SK-N-SH (cell line): ENCODE measurements around the gene ZNF469. TPM values are rescaled to one million over a fixed set of nuclear protein-coding genes. Genes with fewer than 3 reads are reported as not detected.
A peak's percentile ranks its signal among the peaks of the same experiment; 100 is the strongest.

Source experiments
- CTCF ChIA-PET: fragments of 300-600, 350-600 bp; formaldehyde crosslinking; extraction: SDS; loops from one replicate; lab custom pipeline; 2021; lab: Yijun Ruan, JAX
- POLR2A ChIA-PET: fragments of 350-600 bp; sonication (Branson Sonifier 250); formaldehyde crosslinking; extraction: SDS; loops from one replicate; lab custom pipeline; 2020; ENCODE audit warnings: antibody characterized with exemption, inconsistent platforms; lab: Yijun Ruan, JAX
- DNase-seq: peaks from one replicate; pipeline ENCODE4 v3.0.0; 2012
- H2AFZ ChIP-seq: fragments of 200-600 bp; sonication (generic); 2 replicates; pipeline ENCODE4 v1.8.1; 2016; ENCODE audit warnings: antibody characterized with exemption, mild to moderate bottlenecking, low read depth
- H3F3A ChIP-seq: fragments of 200-600 bp; sonication (generic); replicated peaks from 2 replicates; pipeline ENCODE3; 2016; ENCODE audit warnings: antibody characterized with exemption, mild to moderate bottlenecking; ENCODE audit not compliant: insufficient read depth
- H3K27ac ChIP-seq, 2 experiments: fragments of 200-500 bp in 1 of 2; fragments of 200-600 bp in 1 of 2; sonication (Bioruptor generic) in 1 of 2; sonication (generic), shearing (Covaris generic) in 1 of 2; 2 replicates each; pipeline versions ENCODE4 v1.5.1 to v1.6.1; 2014 to 2016; ENCODE audit warnings: low read depth in 2 of 2, inconsistent platforms in 1 of 2, low read length in 1 of 2, mild to moderate bottlenecking in 1 of 2, mixed read lengths in 1 of 2
- H3K27me3 ChIP-seq: fragments of 200-600 bp; sonication (generic), shearing (Covaris generic); 2 replicates; pipeline ENCODE4 v1.6.1; 2016; ENCODE audit warnings: mixed run types; ENCODE audit not compliant: insufficient read depth
- H3K36me3 ChIP-seq, 2 experiments: fragments of 200-500 bp in 1 of 2; fragments of 200-600 bp in 1 of 2; sonication (Bioruptor generic) in 1 of 2; sonication (generic) in 1 of 2; replicated peaks in 1 of 2; 2 replicates each; pipeline versions ENCODE3 to v1.5.1; 2014 to 2016; ENCODE audit warnings: low read length in 1 of 2, mild to moderate bottlenecking in 1 of 2; ENCODE audit not compliant: insufficient read depth in 2 of 2, control insufficient read depth in 1 of 2
- H3K4me1 ChIP-seq, 2 experiments: fragments of 200-500 bp in 1 of 2; fragments of 200-600 bp in 1 of 2; sonication (Bioruptor generic) in 1 of 2; sonication (generic), shearing (Covaris generic) in 1 of 2; 2 replicates each; pipeline versions ENCODE4 v1.5.1 to v1.6.1; 2014 to 2016; ENCODE audit warnings: low read depth in 1 of 2, low read length in 1 of 2, mixed run types in 1 of 2; ENCODE audit not compliant: insufficient read depth in 2 of 2, control insufficient read depth in 1 of 2
- H3K4me2 ChIP-seq: fragments of 200-600 bp; sonication (generic), shearing (Covaris generic); 2 replicates; pipeline ENCODE4 v1.6.1; 2017; ENCODE audit warnings: mixed run types
- H3K4me3 ChIP-seq, 2 experiments: fragments of 200-500 bp in 1 of 2; fragments of 200-600 bp in 1 of 2; sonication (Bioruptor generic) in 1 of 2; sonication (generic), shearing (Covaris generic) in 1 of 2; 2 replicates each; pipeline versions ENCODE4 v1.5.1 to v1.8.1; 2014 to 2016; ENCODE audit warnings: low read depth in 2 of 2, inconsistent platforms in 1 of 2, low read length in 1 of 2, mild to moderate bottlenecking in 1 of 2, mixed read lengths in 1 of 2, moderate library complexity in 1 of 2
- H3K79me2 ChIP-seq: fragments of 200-600 bp; sonication (generic); 2 replicates; pipeline ENCODE4 v1.8.1; 2017; ENCODE audit warnings: mild to moderate bottlenecking; ENCODE audit not compliant: insufficient read depth
- H3K9ac ChIP-seq: fragments of 200-600 bp; sonication (generic); 2 replicates; pipeline ENCODE4 v1.6.1; 2017; ENCODE audit warnings: mixed run types
- H3K9me2 ChIP-seq: fragments of 200-600 bp; sonication (generic); 2 replicates; pipeline ENCODE4 v1.6.1; 2017; ENCODE audit warnings: mixed run types
- H3K9me3 ChIP-seq: fragments of 200-600 bp; sonication (generic); 2 replicates; pipeline ENCODE4 v1.6.1; 2017; ENCODE audit warnings: mixed run types, mild to moderate bottlenecking, moderate library complexity
- H4K20me1 ChIP-seq: fragments of 200-600 bp; sonication (generic); 2 replicates; pipeline ENCODE4 v1.6.1; 2017; ENCODE audit warnings: mild to moderate bottlenecking, mixed run types; ENCODE audit not compliant: insufficient read depth
- CTCF ChIP-seq: fragments of 200-600 bp; sonication (generic); IDR thresholded peaks from 2 replicates; pipeline ENCODE4 v1.6.1; 2017; ENCODE audit warnings: antibody characterized with exemption, mild to moderate bottlenecking, moderate library complexity
- EP300 ChIP-seq, 2 experiments: IDR thresholded peaks; 2 replicates each; pipeline versions ENCODE4 v1.4.0 to v1.6.1; 2012; ENCODE audit warnings: borderline replicate concordance in 1 of 2, low read depth in 1 of 2, low read length in 1 of 2
- EZH2phosphoT487 ChIP-seq: fragments of 200-600 bp; sonication (generic); IDR thresholded peaks from 2 replicates; pipeline ENCODE4 v1.6.1; 2017; ENCODE audit warnings: low read depth, mixed run types, mild to moderate bottlenecking, antibody characterized with exemption, moderate library complexity, borderline replicate concordance
- FOSL2 ChIP-seq: IDR thresholded peaks from 2 replicates; pipeline ENCODE4 v1.4.0; 2012; ENCODE audit warnings: low read depth, mild to moderate bottlenecking, moderate library complexity, borderline replicate concordance
- FOXJ3 ChIP-seq: sonication (generic); formaldehyde crosslinking; IDR thresholded peaks from 2 replicates; pipeline ENCODE4 v1.5.1; 2020; ENCODE audit warnings: mild to moderate bottlenecking, missing genetic modification reagents
- FOXM1 ChIP-seq: IDR thresholded peaks from 2 replicates; pipeline ENCODE4 v1.4.0; 2012; ENCODE audit warnings: low read depth, mild to moderate bottlenecking
- GABPA ChIP-seq: IDR thresholded peaks from 2 replicates; pipeline ENCODE4 v1.4.0; 2012; ENCODE audit warnings: low read depth, mild to moderate bottlenecking
- IRF3 ChIP-seq: fragments of 150-350 bp; IDR thresholded peaks from 2 replicates; pipeline ENCODE4 v1.6.1; 2016; ENCODE audit warnings: mild to moderate bottlenecking, low read depth, low read length
- MEF2A ChIP-seq: IDR thresholded peaks from 2 replicates; pipeline ENCODE4 v1.4.0; 2012; ENCODE audit warnings: low read depth, borderline replicate concordance
- MXI1 ChIP-seq: IDR thresholded peaks from 2 replicates; pipeline ENCODE4 v1.6.1; 2012; ENCODE audit warnings: mild to moderate bottlenecking, low read depth, low read length, improper control_type of control experiment
- PBX3 ChIP-seq: IDR thresholded peaks from 2 replicates; pipeline ENCODE4; 2012
- REST ChIP-seq: IDR thresholded peaks from 2 replicates; pipeline ENCODE4 v1.6.1; 2012; ENCODE audit warnings: mild to moderate bottlenecking, low read depth, low read length, moderate library complexity
- RXRA ChIP-seq: IDR thresholded peaks from 2 replicates; pipeline ENCODE4 v1.4.0; 2012; ENCODE audit warnings: low read depth, mild to moderate bottlenecking, borderline replicate concordance
- TCF12 ChIP-seq: IDR thresholded peaks from 2 replicates; pipeline ENCODE4 v1.4.0; 2012
- TEAD4 ChIP-seq: IDR thresholded peaks from 2 replicates; pipeline ENCODE4 v1.4.0; 2012; ENCODE audit warnings: mild to moderate bottlenecking, borderline replicate concordance; ENCODE audit not compliant: insufficient read depth
- USF1 ChIP-seq: IDR thresholded peaks from 2 replicates; pipeline ENCODE4 v1.4.0; 2012; ENCODE audit warnings: low read depth, borderline replicate concordance
- WGBS: methylation state at CpG from one replicate; pipeline ENCODE4 v1.1.6; 2017; ENCODE audit warnings: low lambda C conversion rate; 5-methylcytosine and 5-hydroxymethylcytosine counted together
- polyA plus RNA-seq, 3 experiments: library from polyadenylated mRNA; depleted of rRNA; stranded (reverse); fragments of >200 nt; gene quantifications; 2 replicates each; pipeline ENCODE4 v1.2.3, GENCODE V29; 2012

The ZNF469 gene
- polyA plus RNA-seq, 1 of the 3 experiments (the other 2 are of a cell fraction), result 0.56 TPM

GRCh38 chr16:88353691-88354090 lies 29.1 kb upstream of the ZNF469 start (continued):
- TF ChIP-seq REST, result no peak
- TF ChIP-seq TCF12, result no peak
- TF ChIP-seq, all 33 proteins: peak for 0

GRCh38 chr16:88354229-88355092 lies 28.3 kb upstream of the ZNF469 start:
- Histone ChIP-seq H3K4me3 (no peak overlapping the region), H4K20me1 (no peaks in the 10 kb centered on the region), H3K9ac (no peak overlapping the region), H3K9me3 (no peaks in the 10 kb centered on the region), H3K4me1 (no peaks in the 10 kb centered on the region; a peak in 1 of 4 replicates), H3K4me2 (no peak overlapping the region), H3F3A (no peaks in the 10 kb centered on the region), H3K27me3 (no peaks in the 10 kb centered on the region), H3K36me3 (no peaks in the 10 kb centered on the region), H2AFZ (no peak overlapping the region), H3K9me2 (no peaks in the 10 kb centered on the region), H3K79me2 (no peaks in the 10 kb centered on the region), H3K27ac (no peak overlapping the region)
- 88% methylated on average over 19 of the region's 33 CpGs for WGBS
- peak; percentile 30 for DNase-seq
- TF ChIP-seq MXI1 (no peak), CTCF (no peak), MEF2A (no peak), EP300 (IDR thresholded peaks at IDR 0.05; ENCODE audit: borderline replicate concordance in 1 of 2, low read depth in 1 of 2, low read length in 1 of 2) (no peak), TEAD4 (no peak), RXRA (no peak), FOXJ3 (CRISPR knock-in tag) (no peak), EZH2phosphoT487 (no peak), PBX3 (no peak), USF1 (no peak), FOSL2 (no peak), IRF3 (no peak), FOXM1 (no peak), GABPA (no peak), TCF12 (no peak)
- ChIA-PET CTCF (interaction anchor here (1.3 kb wide), 1 partner anchor 9 kb away, joined by 3 read pairs; no protein-coding TSS in a partner anchor), POLR2A (no interaction called here)
